Stimulated activated CD4-positive, alpha-beta T cell treated with anti-CD3 and anti-CD28 coated beads, Interleukin-4, amount 100 ng/mL, for 4 hours (primary cell): ENCODE measurements around the gene SLC30A2.
"Not testable (repeated sequence)": the region's sequence is repeated elsewhere in the genome, so short reads cannot be mapped to it uniquely, and the experiment has no call there.

Experiments
- DNase-seq, 2 experiments: peaks; one replicate each; pipeline ENCODE4 v3.0.0-alpha.2; 2020

The SLC30A2 gene, protein sequence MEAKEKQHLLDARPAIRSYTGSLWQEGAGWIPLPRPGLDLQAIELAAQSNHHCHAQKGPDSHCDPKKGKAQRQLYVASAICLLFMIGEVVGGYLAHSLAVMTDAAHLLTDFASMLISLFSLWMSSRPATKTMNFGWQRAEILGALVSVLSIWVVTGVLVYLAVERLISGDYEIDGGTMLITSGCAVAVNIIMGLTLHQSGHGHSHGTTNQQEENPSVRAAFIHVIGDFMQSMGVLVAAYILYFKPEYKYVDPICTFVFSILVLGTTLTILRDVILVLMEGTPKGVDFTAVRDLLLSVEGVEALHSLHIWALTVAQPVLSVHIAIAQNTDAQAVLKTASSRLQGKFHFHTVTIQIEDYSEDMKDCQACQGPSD

DNA sequence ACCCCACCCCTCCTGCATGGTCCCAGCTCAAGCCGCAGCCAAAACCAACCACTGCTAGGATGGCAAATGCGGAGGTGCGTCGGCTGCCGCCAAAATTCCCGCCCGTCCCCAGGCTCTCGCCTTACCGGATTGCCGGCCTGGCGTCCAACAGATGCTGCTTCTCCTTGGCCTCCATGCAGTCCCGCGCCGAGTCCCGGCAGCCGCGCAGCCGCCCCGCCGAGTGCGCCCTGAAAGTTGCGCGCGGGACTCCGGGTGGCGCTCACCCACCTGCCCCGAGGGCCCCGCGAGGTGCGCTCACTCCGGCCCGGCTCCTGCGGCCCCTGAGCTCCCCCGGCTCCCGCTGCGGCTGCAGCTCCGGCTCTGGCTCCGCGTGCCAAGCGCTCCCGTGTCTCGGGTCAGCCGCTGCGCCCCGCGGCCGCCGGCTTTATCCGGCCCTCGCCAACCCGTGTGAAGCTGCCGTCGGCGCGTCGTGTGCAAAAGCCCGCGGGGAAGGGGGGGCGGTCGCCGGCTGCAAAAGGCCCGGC lies at the start of gene SLC30A2:
SLC30A2 (minus strand) TSS at position 397 of the 524 bp plus-strand sequence; CDS start at position 175, 222 bp downstream.
- DNase-seq: no peak

DNA sequence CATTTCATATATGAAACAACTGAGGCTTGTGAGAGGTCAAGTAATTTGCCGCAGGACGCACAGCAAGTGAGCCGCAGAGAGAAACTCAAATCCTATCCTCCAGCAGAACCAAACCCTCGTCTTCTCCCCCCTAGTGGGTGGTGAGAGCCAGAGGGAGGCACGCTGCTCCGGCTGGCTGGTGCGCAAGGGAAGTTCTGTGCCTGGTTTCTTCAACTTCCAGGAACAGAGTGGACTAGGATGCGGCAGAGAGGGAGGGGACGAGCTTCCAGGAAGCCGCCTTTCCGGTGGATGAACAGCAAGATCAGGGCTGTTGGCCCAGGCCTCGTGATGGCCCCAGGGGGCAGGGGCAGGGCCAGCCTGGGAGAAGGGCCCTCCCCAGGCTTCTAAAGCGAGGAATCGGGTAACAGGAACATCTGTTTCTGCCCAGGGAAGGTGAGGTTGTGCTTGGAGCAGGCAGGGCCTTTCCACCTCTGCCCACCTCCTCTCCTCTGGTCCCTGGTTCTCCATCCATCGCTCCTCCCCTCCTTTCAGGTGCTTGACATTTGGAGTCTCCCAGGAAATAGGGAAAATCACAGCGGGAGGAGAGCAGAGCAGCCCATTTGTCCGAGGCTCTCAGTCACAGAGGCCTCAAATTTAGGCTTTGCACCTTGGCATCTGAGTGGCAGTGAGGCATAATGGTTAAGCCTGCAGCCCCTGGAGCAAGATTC lies 48.9 kb upstream of the SLC30A2 start:
- DNase-seq: no peak

DNA sequence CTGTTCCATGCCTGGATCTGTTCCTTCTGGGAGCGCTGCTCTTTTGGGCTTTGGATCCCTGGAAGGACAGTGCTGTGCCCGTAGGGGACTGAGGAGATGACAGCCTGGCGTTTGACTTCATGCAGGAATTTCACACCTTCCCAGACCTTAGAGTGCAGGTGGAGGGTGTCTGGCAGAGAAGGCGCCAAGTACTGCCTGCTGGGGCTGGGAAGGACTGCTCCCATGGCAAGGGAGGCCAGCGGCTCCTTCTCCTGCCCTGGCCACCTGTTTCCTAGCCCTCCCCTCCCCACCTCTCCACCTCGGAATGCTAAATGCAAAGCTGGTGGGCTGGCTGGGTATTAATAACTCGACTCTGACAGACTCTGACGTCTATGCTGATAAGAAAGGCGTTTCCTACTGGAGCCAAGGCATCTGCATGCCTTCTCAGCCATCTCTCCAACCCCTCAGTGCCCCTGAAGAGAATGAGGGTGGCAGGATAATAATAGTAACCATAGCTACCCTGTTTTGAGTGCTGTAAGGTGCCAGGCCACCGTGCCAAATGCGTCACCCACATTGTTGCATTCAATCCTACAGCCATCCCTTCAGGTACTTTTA lies 48.3 kb upstream of the SLC30A2 start:
- no peak for DNase-seq

DNA sequence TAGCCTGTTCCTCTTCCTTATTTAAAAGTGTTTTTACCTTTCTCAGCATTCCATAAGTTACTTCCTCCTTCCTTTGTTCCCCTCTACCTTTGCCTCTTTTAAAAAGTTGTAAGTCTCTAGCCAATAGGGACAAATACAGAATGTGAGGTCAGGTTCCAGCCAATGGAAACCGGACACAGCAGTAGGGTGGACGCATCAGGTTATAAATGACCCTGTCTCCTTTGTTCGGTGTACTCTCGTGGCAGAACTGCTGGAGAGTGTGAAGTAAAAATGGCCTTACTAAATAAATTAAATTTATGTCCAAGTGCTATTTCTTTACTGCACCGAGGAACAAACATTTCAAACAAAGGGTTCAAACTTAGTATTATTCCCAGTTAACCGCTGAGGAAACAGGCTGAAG lies 47.7 kb upstream of the SLC30A2 start:
- DNase-seq: not testable (repeated sequence)

DNA sequence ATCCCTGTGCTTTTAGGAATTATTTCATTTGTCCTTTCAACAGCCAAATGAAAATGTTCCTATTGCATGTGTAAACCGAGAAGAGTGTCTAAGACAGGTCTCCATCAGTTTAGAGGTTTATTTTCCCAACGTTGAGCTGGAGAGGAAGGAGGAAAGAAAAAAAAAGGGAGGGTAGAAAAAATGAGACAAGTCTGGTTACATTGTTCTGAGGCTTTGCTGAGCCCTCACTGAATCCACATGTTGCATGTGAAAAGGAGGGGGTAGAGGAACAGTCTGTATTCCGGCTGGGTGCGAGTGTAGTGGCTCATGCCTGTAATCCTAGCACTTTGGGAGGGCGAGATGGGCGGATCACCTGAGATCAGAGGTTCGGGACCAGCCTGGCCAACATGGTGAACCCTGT lies 46.5 kb upstream of the SLC30A2 start:
- no peak for DNase-seq

DNA sequence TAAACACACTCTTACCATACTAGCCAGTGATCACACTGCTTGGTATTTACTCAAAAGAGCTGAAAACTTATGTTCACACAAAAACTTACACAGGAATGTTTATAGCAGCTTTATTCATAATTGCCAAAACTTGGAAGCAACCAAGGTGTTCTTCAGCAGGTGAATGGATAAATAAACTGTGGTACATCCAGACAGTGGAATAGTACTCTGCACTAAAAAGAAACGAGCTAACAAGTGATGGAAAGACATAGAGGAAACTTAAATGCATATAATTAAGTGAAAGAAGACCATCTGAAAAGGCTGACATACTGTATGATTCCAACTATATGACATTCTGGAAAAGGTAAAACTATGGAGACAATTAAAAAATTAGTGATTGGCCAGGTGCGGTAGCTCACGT lies 45.0 kb upstream of the SLC30A2 start:
- DNase-seq: no peak

DNA sequence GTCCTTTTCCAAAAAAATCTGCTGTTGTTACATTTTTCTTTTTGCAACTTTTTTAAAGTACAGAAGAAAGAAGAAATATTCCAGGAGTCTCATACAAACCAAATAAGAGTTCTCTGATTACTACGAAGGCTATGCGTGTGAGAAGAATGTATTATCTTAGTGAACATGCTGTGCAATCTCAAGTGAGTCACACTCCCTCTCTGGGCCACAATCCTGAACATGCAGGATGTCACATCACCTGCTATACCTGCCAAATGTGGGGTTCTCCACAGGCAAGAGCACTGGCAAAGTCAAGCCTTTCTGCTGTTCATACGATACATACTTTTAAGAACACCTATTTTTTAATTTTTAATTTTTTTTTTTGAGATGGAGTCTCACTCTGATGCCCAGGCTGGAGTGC lies 43.2 kb upstream of the SLC30A2 start:
- DNase-seq: no peak

DNA sequence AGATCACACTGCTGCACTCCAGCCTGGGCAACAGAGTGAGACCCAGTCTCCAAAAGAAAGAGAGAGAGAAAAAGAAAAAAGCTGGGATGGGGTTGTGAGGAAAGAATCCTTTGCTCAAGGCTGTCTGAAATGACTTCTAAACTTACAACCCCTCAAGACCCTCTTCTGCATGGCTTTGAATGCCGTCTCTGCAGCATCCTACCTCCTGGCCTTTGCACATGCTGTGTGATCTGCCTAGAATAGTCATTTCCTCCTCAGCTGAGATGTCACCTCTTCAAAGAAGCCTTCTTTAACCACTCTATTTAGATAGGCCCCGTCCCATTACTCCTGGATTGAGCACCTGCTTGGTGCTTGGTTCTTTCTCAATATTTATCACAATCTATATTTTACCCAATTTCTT lies 38.9 kb upstream of the SLC30A2 start:
- DNase-seq: no peak

DNA sequence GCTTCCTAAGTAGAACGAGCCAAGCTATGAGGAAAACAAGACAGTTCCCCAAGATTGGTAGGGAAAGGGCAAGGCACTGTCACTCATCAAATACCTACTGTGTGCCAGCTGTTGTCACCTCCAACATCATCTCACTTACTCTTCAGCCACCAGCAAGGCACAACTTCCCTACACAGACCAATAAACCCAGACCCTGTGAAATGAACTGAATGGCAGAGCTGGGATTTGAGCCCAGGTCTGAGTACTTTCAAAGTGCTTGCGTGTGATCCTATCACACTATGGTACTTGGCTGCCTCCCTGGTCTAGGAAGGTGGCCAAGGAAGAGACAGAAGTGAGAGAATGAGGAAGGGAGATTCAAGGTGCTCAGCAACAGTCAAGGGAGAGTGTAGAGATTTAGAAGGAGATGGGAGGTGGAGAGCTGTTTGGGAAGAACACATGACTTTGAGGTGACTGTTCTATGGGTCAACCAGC lies 38.2 kb upstream of the SLC30A2 start:
- DNase-seq: no peak

DNA sequence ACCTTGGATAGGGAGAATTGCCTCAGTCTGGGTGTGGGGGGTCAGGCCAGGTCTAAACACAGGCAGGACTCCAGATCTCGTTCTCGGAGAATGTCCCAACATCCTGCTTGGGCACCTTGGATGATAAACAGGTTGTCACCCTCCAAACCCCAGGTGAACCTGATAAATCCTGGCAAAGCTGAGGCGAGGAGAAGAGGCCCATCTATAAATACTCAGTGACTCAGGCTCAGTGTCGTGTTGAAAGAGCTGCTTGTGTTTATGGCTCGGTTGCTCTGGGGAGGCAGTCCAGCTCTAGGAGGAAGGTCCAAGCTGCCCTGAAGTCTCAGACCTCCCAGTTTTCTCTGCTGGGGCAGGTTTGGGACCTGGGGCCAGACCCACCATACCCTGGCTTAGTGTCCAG lies 37.3 kb upstream of the SLC30A2 start:
- DNase-seq: no peak

DNA sequence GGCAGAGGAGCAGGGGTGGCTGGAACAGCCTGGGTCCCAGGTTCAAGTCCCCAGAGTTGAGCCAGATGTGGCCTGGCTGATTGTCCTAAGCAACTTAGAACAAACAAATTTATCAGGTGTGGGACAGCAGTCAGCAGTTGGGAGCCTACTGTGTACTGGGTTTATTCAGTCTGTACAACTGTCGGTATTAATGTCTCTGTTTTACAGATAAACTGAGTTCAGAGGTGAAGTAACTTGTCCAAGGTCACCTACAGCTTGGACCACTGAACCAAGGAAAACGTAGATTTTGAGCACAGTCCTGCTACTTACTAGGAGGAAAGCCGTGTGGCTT lies 36.1 kb upstream of the SLC30A2 start:
- DNase-seq: no peak

DNA sequence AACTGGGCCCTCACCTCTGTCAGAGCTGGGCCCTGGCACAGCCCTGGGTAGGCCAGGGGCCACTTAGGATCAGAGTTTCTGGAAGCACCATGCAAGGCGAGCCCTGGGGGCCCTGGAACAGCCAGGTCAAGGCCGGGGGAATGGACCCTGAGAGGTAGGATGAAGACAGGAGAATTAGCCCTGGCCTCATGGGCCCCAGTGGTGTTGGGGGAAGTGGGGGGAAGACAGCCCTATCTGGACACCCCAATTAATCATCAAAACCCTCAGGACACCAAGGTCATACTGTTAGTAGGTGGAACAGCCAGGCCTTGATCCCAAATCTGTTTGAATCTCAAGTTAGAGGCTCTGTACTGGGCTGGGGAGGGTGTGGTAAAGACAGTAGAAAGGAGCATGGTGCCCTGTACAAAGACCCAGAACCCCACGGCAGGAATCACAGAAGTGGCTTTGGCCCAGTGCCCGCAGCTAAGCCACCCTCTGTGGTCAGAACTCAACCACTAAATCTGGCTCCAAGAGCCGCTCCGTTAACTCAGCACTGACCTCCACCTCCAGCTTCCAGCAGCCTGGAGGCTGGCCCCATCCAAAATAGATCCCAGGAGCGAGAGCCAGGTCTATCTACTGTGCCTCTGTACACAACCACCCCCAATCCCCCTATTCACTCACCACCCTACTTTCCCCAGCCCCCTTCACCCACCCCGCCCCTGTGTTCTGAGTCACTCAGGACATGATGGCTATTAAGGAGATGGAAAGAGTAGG lies 35.5 kb upstream of the SLC30A2 start:
- DNase-seq: no peak

DNA sequence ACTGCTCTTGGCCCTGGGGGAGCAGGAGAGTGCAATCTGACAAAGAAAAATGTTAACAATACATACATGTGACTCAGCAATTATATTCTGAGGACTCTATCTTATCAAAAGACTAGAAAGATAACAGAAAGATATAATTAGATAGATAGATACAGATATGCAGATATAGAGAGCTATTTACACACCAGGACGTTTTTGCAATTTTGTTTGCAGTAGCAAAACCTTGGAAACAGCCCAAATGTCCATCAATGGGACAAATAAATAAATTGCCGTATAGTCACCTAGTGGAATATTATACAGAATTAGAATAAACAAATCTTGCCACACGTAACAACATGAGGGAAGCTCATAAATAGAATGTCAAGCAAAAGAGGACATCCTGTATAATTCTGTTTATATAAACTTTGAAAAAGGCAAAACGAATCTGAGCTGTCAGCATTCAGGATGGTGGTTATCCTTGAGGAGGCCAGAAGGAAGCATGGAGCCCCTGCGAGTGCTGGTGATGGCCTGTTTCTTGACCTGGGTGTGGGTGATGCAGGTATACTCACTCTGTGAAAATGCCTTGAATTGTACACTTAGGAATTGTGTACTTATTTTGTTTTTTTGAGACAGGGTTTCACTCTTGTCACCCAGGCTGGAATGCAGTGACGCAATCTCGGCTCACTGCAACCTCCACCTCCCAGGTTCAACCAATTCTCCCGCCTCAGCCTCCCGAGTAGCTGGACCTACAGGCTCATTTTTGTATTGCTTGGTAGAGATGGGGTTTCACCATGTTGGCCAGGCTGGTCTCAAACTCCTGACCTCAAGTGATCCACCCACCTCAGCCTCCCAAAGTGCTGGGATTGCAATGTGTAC lies 34.3 kb upstream of the SLC30A2 start:
- DNase-seq: no peak

DNA sequence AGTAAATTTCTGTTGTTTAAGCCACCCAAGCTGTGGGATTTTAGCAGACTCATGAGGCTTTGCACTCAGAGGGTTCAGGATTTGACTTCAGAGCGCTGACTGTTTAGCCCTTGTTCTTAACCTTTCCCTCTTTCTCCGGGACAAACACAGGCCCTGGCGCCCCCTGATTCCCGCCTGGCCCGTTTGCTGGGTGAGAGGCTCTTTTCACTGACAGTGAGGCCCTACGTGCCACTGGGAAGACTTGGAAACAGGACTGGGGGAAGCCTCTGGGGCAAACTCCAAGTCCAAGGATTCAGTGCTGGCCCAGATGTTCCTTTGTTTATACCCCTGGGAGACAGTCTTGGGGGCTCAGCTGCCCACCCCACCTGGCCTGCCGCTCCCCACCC lies 33.3 kb upstream of the SLC30A2 start:
- DNase-seq: no peak

DNA sequence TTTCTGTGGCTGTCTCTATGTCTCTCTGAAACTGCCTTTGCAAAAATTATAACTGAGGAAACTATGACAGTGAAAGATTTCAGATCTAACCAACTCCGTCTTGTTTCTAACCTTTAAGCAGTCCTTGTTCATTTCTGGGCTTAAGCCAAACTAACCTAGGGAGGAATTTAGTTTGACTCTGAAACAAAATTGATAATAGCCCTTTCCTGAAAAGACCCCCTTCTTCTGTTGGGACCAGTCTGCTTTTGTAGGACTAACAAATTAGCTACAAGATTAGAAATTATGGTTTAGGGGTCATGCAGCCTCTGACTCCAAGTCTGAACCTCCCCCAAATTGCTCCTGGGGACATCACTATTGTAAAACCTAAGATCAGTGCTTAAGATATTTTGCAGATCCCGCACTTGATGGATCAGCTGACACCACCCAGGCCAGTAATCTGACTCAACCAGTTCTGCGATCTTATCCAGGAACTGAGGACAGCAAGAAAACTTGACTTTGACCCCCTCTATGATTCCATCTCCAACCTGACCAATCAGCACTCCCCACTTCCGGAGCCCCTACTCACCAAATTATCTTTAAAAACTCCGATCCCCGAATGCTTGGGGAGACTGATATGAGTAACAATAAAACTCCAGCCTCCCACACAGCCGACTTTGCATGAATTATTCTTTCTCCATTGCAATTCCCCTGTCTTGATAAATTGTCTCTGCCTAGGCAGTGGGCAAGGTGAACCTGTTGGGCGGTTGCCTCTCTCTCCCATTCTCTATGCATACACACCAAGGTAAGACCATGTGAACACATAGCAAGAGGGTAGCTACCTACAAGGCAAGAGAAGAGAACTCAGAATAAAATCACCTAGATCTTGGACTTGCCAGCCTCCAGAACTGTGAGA lies 32.6 kb upstream of the SLC30A2 start:
- DNase-seq: no peak

DNA sequence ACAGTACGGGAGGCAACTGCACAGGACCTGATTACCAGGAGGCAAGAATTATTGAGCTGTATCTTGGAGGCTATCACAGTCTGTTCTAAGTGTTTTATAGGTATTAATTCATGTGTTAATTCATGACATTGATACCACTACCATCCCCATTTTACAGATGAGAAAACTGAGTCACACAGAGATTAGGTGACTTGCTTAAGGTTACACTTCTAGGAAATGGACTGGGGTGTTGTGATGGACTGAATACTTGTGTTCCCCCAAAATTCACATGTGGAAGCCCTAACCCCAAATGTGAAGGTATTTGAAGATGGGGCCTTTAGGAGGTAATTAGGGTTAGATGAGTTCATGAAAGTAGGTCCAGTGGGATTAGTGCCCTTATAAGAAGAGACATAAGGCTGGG lies 31.6 kb upstream of the SLC30A2 start:
- DNase-seq: no peak

DNA sequence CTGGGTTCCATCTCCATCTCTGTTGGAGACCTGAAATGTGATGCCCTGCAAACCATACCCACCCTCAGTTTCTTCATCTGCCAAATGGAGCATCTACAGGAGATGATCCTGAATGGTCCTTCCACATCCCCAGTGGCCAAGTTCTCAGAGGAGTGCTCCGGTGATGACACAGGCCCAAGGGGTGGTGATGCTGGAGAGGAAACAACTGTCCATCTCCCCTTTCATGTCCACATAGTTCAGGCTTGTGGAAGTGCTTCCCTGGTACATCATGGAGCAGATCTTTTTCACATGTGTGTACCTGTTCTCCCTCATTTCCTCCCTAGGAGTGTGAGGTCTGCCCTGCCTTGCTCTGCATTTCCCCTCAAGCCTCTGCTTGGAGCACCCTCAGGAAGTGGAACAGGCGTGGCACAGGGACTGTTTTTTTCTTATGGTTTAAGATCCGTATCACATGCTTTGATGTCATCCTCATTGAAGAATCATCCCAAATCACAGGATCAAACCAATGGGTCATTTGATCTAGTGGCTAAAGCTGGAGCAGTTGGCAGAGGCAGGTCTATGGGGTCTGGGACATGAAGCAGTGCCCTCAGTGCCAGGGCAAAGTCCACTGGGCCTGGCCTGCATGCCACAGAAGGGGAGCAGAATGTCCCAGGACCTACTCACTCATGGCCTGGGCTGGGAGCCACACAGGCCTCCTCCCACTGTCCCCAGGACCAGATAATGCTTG lies 29.7 kb upstream of the SLC30A2 start:
- no peak for DNase-seq

DNA sequence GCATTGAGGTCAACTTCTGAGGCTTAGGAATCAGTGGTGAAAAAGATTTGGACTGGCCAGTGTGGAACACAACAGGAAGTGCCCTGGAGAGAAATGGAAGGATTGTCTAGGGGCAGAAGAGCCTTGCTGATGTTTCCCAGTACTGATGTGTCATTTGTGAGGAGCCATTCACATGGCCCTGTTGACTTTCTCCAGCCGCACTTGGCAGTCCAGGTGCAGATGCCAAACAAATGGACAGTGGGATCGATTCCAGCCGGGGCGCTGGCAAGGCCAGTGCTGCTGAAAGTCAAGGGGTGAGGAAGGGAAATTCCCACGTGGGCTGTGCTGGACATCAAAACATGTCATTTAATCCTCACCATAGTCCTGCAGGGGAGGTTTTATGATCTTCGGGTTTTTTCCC lies 26.4 kb upstream of the SLC30A2 start:
- no peak for DNase-seq

DNA sequence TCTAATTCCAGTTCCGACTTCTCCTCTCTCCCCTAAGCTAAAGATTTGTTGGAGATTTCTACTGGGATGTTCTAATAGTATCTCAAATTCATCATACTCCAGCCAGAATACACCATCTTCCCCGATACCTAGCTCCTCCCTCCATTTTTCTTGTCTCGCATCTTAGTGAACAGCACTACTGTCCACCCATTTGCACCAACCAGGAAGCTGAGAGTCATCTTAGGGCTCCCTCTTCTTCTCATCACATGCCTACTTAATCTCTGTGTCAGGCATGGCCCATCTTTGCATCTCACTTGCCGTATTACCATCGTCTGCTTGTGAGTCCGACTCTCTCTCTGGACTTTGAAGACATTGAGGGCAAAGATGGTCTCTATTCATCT lies 25.0 kb upstream of the SLC30A2 start:
- DNase-seq: no peak

DNA sequence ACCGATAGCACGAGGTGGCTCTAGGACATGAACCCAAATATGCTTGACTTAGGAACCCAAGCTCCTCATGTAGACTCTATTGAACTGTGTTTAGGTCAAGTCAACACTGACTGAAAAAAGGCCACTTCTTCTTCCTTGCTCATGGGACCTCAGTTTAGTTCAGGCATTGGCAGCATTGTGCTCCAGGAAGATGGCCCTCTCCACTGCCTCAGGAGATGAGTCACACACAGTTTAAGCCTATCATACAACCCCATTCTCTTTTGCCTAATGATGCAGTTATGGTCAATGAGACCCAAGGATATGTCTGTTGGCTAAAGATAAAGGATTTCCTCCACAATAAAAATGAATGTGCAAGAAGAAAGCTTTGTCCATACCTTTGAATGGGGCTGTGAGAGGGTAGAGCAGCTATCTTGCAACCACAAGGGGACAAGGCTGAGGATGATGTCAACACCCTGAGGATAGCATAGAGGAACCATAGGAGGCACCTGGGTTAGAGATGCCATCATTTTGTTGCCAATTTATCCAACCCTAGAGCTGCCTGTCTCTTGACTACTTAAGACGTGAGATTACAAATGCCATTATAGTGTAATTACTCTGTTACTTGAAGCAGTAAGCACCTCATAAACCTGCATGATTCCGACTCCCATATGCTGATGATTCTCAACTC lies 24.5 kb upstream of the SLC30A2 start:
- DNase-seq: no peak
